ENCODE measurements around the gene ZNF648. TPM values are rescaled to one million over a fixed set of nuclear protein-coding genes. Genes with fewer than 3 reads are reported as not detected.
A peak's percentile ranks its signal among the peaks of the same experiment; 100 is the strongest.

ZNF648 gene
- total RNA-seq, 2 donors from 2014 or later: 0.34 TPM; not detected in 1

DNA sequence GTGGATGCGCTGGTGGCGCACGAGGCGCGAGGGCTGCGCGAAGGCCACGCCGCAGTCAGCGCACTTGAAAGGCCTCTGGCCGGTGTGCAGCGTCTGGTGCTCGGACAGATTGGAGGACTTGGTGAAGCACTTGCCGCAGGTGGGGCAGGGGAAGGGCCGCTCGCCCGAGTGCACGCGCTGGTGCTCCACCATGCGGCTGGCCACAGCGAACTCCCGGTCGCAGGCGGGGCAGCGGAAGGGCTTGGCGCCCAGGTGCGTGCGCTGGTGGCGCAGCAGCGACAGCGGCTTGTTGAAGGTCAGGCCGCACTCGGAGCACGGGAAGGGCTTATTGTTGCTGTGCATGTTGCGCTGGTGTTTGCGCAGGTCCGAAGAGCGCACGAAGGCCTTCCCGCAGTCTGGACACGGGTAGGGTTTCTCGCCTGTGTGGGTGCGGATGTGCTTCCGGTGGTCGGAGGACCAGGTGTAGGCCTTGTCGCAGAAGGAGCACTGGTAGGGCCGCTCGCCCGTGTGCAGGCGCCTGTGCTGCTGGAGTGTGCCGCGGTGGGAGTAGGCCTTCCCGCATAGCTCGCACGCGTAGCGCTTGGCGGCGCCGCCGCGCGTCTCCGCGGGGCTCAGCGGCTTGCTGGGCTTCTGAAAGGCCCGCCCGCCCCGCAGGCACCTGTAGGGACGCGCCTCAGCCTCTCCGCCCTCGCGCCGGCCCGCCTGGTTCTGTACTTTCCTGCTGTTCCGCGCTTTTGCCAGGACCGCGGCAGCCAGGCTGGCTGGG lies 4.7 kb downstream of the ZNF648 start:
- Histone ChIP-seq H3K27ac (no peak overlapping the region), H3K4me1 (replicated peaks) (no peaks in the 10 kb centered on the region), H3K9me3 (no peaks in the 10 kb centered on the region), H3K36me3 (no peaks in the 10 kb centered on the region), H3K4me3 (no peak overlapping the region), H3K27me3 (replicated peaks; ENCODE audit: insufficient read depth) (peaks cover 9% of the 10 kb centered on the region)
- 29% methylated on average over 52 of the region's 80 CpGs for WGBS
- intact Hi-C loops (cut with DNase I): no loop called here
- no peak for TF ChIP-seq POLR2AphosphoS5 (IDR thresholded peaks at IDR 0.05)
- TF ChIP-seq, protein P1, sequence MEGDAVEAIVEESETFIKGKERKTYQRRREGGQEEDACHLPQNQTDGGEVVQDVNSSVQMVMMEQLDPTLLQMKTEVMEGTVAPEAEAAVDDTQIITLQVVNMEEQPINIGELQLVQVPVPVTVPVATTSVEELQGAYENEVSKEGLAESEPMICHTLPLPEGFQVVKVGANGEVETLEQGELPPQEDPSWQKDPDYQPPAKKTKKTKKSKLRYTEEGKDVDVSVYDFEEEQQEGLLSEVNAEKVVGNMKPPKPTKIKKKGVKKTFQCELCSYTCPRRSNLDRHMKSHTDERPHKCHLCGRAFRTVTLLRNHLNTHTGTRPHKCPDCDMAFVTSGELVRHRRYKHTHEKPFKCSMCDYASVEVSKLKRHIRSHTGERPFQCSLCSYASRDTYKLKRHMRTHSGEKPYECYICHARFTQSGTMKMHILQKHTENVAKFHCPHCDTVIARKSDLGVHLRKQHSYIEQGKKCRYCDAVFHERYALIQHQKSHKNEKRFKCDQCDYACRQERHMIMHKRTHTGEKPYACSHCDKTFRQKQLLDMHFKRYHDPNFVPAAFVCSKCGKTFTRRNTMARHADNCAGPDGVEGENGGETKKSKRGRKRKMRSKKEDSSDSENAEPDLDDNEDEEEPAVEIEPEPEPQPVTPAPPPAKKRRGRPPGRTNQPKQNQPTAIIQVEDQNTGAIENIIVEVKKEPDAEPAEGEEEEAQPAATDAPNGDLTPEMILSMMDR (IDR thresholded peaks at IDR 0.05): no peak
- no peak for TF ChIP-seq POLR2A (IDR thresholded peaks at IDR 0.05)
- DNase-seq (ENCODE audit: low spot score): no peak

DNA sequence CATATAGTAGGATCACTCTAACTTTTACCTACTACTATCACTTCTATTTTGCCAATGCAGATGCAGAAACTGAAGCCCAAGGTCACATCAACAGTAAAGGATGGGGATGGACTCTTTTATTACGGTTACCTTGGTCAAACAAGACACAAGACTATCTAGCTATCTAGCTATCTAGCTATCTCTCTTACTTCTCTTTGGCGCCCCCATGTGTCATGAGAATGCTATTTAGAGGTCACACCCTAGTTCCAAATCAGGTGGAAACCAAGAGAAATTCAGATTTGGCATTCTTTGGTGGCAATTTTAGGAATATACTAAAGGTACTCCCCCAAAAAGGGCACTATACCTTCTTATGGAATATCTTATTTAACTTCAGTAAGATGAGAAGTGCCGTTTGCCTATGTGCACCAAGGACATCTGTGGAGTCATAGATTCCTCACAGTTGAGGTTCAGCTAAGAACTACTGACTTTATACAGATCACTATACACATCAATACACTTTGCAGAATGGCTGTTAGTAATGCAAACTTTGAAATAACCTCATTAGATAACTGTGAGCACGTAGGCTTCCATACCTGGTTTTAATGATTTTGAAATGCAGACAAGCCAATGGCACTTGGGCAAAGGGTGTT lies 6.7 kb downstream of the ZNF648 start:
- TF ChIP-seq, protein P1 (IDR thresholded peaks at IDR 0.05): peak in 3 of 4 experiments; percentile 31 to 41 (median 33)
- TF ChIP-seq POLR2AphosphoS5 (IDR thresholded peaks at IDR 0.05): no peak

DNA sequence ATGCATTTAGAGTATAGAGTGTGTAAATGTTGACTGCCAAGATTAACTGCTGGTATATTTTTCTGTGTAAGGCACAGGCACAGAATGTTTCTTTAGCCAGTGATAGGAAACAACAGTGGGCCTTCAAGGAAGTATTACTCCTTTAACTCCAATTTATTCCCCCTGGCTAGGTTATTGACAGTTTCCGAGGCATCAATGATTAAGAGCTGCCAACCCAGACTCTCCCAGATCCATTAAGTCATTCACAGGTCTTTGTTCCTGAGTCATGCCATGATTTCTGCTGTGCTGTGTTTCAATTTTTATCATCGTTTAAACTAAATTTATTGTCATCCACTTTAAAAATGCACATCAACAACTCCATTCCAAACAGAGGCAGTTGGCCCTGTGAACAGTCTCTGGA lies 9.2 kb downstream of the ZNF648 start:
- no peak for DNase-seq (ENCODE audit: low spot score)

More for the DNA sequence above, 6.7 kb downstream of the ZNF648 start:
- peak; percentile 18 for DNase-seq (ENCODE audit: low spot score)
- intact Hi-C loops (cut with DNase I): no loop called here
- 51% methylated on average over 4 of the region's 4 CpGs for WGBS
- H3K36me3 ChIP-seq: no peaks in the 10 kb centered on the region
- H3K9me3 ChIP-seq: no peaks in the 10 kb centered on the region
- H3K4me3 ChIP-seq: no peak overlapping the region
- H3K27me3 ChIP-seq (replicated peaks; ENCODE audit: insufficient read depth): peaks cover 9% of the 10 kb centered on the region
- H3K27ac ChIP-seq: no peak overlapping the region
- no peaks in the 10 kb centered on the region for H3K4me1 ChIP-seq (replicated peaks)

DNA sequence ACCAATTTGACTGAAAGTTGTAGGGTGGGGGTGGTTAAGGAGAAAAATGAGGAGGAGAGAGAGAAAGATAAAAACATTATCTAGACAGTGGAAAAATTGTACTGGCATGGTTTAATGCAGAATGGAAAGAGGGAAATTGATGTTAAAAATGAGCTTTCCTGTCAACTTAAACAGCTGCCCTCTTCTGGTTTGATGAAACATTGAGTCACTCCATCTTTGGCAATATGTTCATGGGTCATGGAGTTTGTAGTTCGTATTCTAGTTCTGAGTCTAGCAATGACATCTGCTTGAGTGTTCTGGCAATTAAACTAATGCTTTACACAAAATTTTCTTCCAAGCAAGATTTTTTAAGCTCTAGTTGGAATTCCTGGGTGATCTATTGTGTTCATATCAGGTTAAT lies 9.6 kb downstream of the ZNF648 start:
- Histone ChIP-seq H3K27me3 (replicated peaks; ENCODE audit: insufficient read depth) (peaks cover 4% of the 10 kb centered on the region), H3K4me1 (replicated peaks) (no peaks in the 10 kb centered on the region), H3K36me3 (no peaks in the 10 kb centered on the region), H3K9me3 (no peaks in the 10 kb centered on the region), H3K4me3 (no peak overlapping the region), H3K27ac (no peak overlapping the region)
- no peak for DNase-seq (ENCODE audit: low spot score)
- WGBS: 77% methylated on average over 1 of the region's 1 CpG
- no peak for TF ChIP-seq POLR2A (IDR thresholded peaks at IDR 0.05)
- TF ChIP-seq, protein P1 (IDR thresholded peaks at IDR 0.05): no peak
- no peak for TF ChIP-seq POLR2AphosphoS5 (IDR thresholded peaks at IDR 0.05)
- intact Hi-C loops (cut with DNase I): no loop called here

More for the DNA sequence above, 9.2 kb downstream of the ZNF648 start:
- no peak overlapping the region for H3K27ac ChIP-seq
- H3K36me3 ChIP-seq: no peaks in the 10 kb centered on the region
- H3K4me3 ChIP-seq: no peak overlapping the region
- intact Hi-C loops (cut with DNase I): no loop called here
- 73% methylated on average over 2 of the region's 2 CpGs for WGBS
- peaks cover 8% of the 10 kb centered on the region for H3K27me3 ChIP-seq (replicated peaks; ENCODE audit: insufficient read depth)
- H3K4me1 ChIP-seq (replicated peaks): no peaks in the 10 kb centered on the region
- TF ChIP-seq POLR2A (IDR thresholded peaks at IDR 0.05) (no peak), POLR2AphosphoS5 (IDR thresholded peaks at IDR 0.05) (no peak)
- TF ChIP-seq, protein P1 (IDR thresholded peaks at IDR 0.05): no peak
- H3K9me3 ChIP-seq: no peaks in the 10 kb centered on the region

Data from prostate gland (tissue), 2 donors.